SU-DHL-6 (cell line): Measurements from ENCODE around the gene ARFGAP3.
"Not testable (repeated sequence)": the region's sequence is repeated elsewhere in the genome, so short reads cannot be mapped to it uniquely, and the experiment has no call there.

ENCODE experiments used
- H2AFZ ChIP-seq: fragments of 200-600 bp; sonication (generic); 2 replicates; pipeline ENCODE4 v1.6.1; 2014; ENCODE audit warnings: low read depth, mild to moderate bottlenecking, moderate library complexity, mixed read lengths, antibody characterized with exemption, low read length; ENCODE audit not compliant: severe bottlenecking
- H3F3A ChIP-seq: fragments of 200-600 bp; shearing (Covaris generic); 2 replicates; pipeline ENCODE4 v1.6.0; 2016; ENCODE audit warnings: antibody characterized with exemption, mild to moderate bottlenecking; ENCODE audit not compliant: insufficient read depth
- H3K27ac ChIP-seq: fragments of 200-600 bp; sonication (generic); 2 replicates; pipeline ENCODE4 v1.5.1; 2016; ENCODE audit warnings: low read depth, mild to moderate bottlenecking, low read length, moderate library complexity, mixed read lengths
- H3K27me3 ChIP-seq: fragments of 200-600 bp; sonication (generic), shearing (Covaris generic); 2 replicates; pipeline ENCODE4 v1.6.0; 2014; ENCODE audit warnings: mild to moderate bottlenecking, low read length
- H3K36me3 ChIP-seq: fragments of 200-600 bp; sonication (generic); 2 replicates; pipeline ENCODE4 v1.6.1; 2014; ENCODE audit warnings: mild to moderate bottlenecking, low read length, mixed read lengths
- H3K4me2 ChIP-seq: fragments of 300-600, 200-600 bp; shearing (Covaris generic), sonication (generic); 2 replicates; pipeline ENCODE4 v1.6.0; 2014; ENCODE audit warnings: low read length, low read depth, mild to moderate bottlenecking; ENCODE audit not compliant: poor library complexity, severe bottlenecking
- H3K4me3 ChIP-seq: fragments of 200-600 bp; sonication (generic); 2 replicates; pipeline ENCODE4 v1.5.1; 2014; ENCODE audit warnings: antibody characterized with exemption, low read length, mild to moderate bottlenecking, mixed read lengths; ENCODE audit not compliant: insufficient read depth, poor library complexity, severe bottlenecking
- H3K79me2 ChIP-seq: fragments of 200-600 bp; sonication (generic); 2 replicates; pipeline ENCODE4 v1.6.1; 2014; ENCODE audit warnings: mild to moderate bottlenecking, low read length, moderate library complexity; ENCODE audit not compliant: insufficient read depth
- H3K9ac ChIP-seq: fragments of 200-600 bp; sonication (generic); 2 replicates; pipeline ENCODE4 v1.7.0; 2014; ENCODE audit warnings: mild to moderate bottlenecking, low read length
- H3K9me2 ChIP-seq: fragments of 200-600 bp; sonication (generic); replicated peaks from 2 replicates; pipeline ENCODE4 v1.6.1; 2014; ENCODE audit warnings: low read length; ENCODE audit not compliant: insufficient read depth
- H3K9me3 ChIP-seq: fragments of 200-600 bp; sonication (generic); 2 replicates; pipeline ENCODE4 v1.6.1; 2014; ENCODE audit warnings: low read length, mixed read lengths; ENCODE audit not compliant: insufficient read depth
- H4K20me1 ChIP-seq: fragments of 200-600 bp; sonication (generic); 2 replicates; pipeline ENCODE4 v1.6.1; 2014; ENCODE audit warnings: low read depth, mild to moderate bottlenecking, antibody characterized with exemption, low read length, moderate library complexity, mixed read lengths
- CTCF ChIP-seq: fragments of 200-600 bp; sonication (generic); IDR thresholded peaks from one replicate; pipeline ENCODE4 v1.5.1; 2017; ENCODE audit warnings: antibody characterized with exemption, mild to moderate bottlenecking, low read length, moderate library complexity; ENCODE audit not compliant: insufficient read depth, poor library complexity, severe bottlenecking
- EZH2phosphoT487 ChIP-seq: fragments of 200-600 bp; sonication (generic), shearing (Covaris generic); conservative IDR thresholded peaks from 2 replicates; pipeline ENCODE4 v1.6.1; 2018; ENCODE audit warnings: mild to moderate bottlenecking, antibody characterized with exemption, low read length, moderate library complexity, mixed read lengths

The ARFGAP3 gene

GRCh38 chr22:42787357-42787736 lies 69.7 kb downstream of the ARFGAP3 start:
- H3K27me3 ChIP-seq, result no peaks in the 10 kb centered on the region
- no peaks in the 10 kb centered on the region for H3F3A ChIP-seq
- no peak overlapping the region for H3K4me3 ChIP-seq
- H3K4me2 ChIP-seq, result no peak overlapping the region
- H3K36me3 ChIP-seq, result no peaks in the 10 kb centered on the region
- no peaks in the 10 kb centered on the region for H3K79me2 ChIP-seq
- TF ChIP-seq EZH2phosphoT487 (no peak), CTCF (no peak)
- no peaks in the 10 kb centered on the region for H3K9me3 ChIP-seq
- no peak overlapping the region for H3K9ac ChIP-seq
- no peak overlapping the region for H2AFZ ChIP-seq
- no peak overlapping the region for H3K27ac ChIP-seq
- H3K9me2 ChIP-seq, result no peaks in the 10 kb centered on the region
- no peaks in the 10 kb centered on the region for H4K20me1 ChIP-seq

- H3K9me2 ChIP-seq, result no peaks in the 10 kb centered on the region
- H3K27ac ChIP-seq, result no peak overlapping the region
- H3F3A ChIP-seq, result no peaks in the 10 kb centered on the region
- no peak overlapping the region for H3K9ac ChIP-seq
- H3K4me3 ChIP-seq, result no peak overlapping the region
- H3K79me2 ChIP-seq, result no peaks in the 10 kb centered on the region
- H4K20me1 ChIP-seq, result no peaks in the 10 kb centered on the region
- H3K36me3 ChIP-seq, result no peaks in the 10 kb centered on the region
- no peaks in the 10 kb centered on the region for H3K9me3 ChIP-seq
- no peaks in the 10 kb centered on the region for H3K27me3 ChIP-seq
- TF ChIP-seq CTCF, result no peak
- TF ChIP-seq EZH2phosphoT487, result no peak
- H2AFZ ChIP-seq, result no peak overlapping the region
- H3K4me2 ChIP-seq, result no peak overlapping the region
These were observed 70.3 kb downstream of the ARFGAP3 start for GRCh38 chr22:42786606-42787356.

- no peak for TF ChIP-seq EZH2phosphoT487
- no peak for TF ChIP-seq CTCF
- Histone ChIP-seq H3F3A (no peaks in the 10 kb centered on the region), H3K4me3 (no peak overlapping the region), H3K9me2 (no peaks in the 10 kb centered on the region), H3K9me3 (no peaks in the 10 kb centered on the region), H3K79me2 (no peaks in the 10 kb centered on the region), H4K20me1 (no peaks in the 10 kb centered on the region), H3K27me3 (no peaks in the 10 kb centered on the region), H3K36me3 (no peaks in the 10 kb centered on the region), H3K9ac (no peak overlapping the region), H2AFZ (no peak overlapping the region), H3K4me2 (no peak overlapping the region), H3K27ac (no peak overlapping the region)
These were observed 71.2 kb downstream of the ARFGAP3 start for GRCh38 chr22:42785706-42786499.

- H3K4me3 ChIP-seq, H3K9ac ChIP-seq, H3K9me3 ChIP-seq, H3K4me2 ChIP-seq, H3K9me2 ChIP-seq, H3K36me3 ChIP-seq, H3K79me2 ChIP-seq, H3F3A ChIP-seq, H2AFZ ChIP-seq, H3K27me3 ChIP-seq, H4K20me1 ChIP-seq, H3K27ac ChIP-seq: not testable (repeated sequence)
These were observed 74.8 kb downstream of the ARFGAP3 start for GRCh38 chr22:42782306-42782705.
